ENCODE data around the gene OR10H3. TPM values are rescaled to one million over a fixed set of nuclear protein-coding genes. Genes with fewer than 3 reads are reported as not detected.
"Not testable (repeated sequence)": the region's sequence is repeated elsewhere in the genome, so short reads cannot be mapped to it uniquely, and the experiment has no call there.

Gene OR10H3
- total and polyA plus RNA-seq, 2 of the 8 experiments (the other 6 are each of a cell fraction or from before 2014, with no cell fraction given), result not detected

DNA sequence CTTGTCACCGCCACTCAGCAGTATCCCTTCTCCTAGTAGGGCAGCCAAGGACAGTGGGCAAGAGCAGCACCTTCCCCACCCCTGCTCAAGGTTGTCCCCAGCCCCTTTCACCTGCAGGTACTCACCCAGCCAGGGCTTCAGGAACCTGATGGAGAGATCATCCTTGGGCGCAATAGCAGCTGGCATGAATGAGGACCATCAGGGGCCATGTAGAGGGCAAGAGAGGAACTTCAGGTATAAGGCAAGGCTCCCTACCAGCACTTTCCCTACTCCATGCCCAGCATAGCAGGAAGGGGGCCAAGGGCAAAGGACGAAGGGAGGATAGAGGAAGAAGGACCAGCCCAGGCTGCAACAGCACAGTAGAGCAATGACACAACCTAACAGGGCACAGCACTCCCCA lies 36.4 kb downstream of the OR10H3 start:
- CTCF ChIA-PET (ENCODE audit: partially characterized antibody); H4K5ac ChIP-seq (ENCODE audit: insufficient read length, low read depth, low read length): not testable (repeated sequence)
- 68% methylated on average over 2 of the region's 3 CpGs; no CpG with 5 or more reads in 1 of the 2 experiments for WGBS, 2 experiments (ENCODE audit: extremely low coverage in 1 of 2, insufficient coverage in 1 of 2, insufficient read length in 1 of 2, insufficient replicate concordance in 2 of 2, low coverage in 1 of 2, low lambda C conversion rate in 2 of 2, missing lambda C conversion rate in 1 of 2)

More for the DNA sequence above, 36.4 kb downstream of the OR10H3 start:
- H3K4me1 ChIP-seq (replicated peaks in 1 of 4; ENCODE audit: control insufficient read depth in 3 of 4, insufficient read depth in 4 of 4, low read length in 3 of 4); H3K14ac ChIP-seq (ENCODE audit: insufficient read length); H2BK120ac ChIP-seq (replicated peaks; ENCODE audit: low read depth, low read length); H3K4me3 ChIP-seq (ENCODE audit: extremely low read depth in 1 of 4, insufficient read depth in 2 of 4, low read depth in 3 of 4, low read length in 4 of 4); H3K23me2 ChIP-seq (ENCODE audit: low read depth, low read length); FAIRE-seq; H3K36me3 ChIP-seq (ENCODE audit: control insufficient read depth in 2 of 4, insufficient read depth in 4 of 4, low read length in 3 of 4); H3K27me3 ChIP-seq (replicated peaks in 1 of 4; ENCODE audit: control insufficient read depth in 3 of 4, extremely low read depth in 1 of 4, insufficient read depth in 3 of 4, low read length in 3 of 4); H3K23ac ChIP-seq (ENCODE audit: insufficient read length); H3K9ac ChIP-seq (replicated peaks in 1 of 4; ENCODE audit: extremely low read depth in 1 of 4, low read depth in 3 of 4, low read length in 3 of 4); DNase-seq (ENCODE audit: low read depth in 1 of 2, low spot score in 2 of 2); H3K27ac ChIP-seq (ENCODE audit: low read depth, low read length); H2BK20ac ChIP-seq (ENCODE audit: low read length); H3K18ac ChIP-seq (ENCODE audit: extremely low read depth, low read length); H3K56ac ChIP-seq (replicated peaks; ENCODE audit: insufficient read length, low read depth, low read length); H3K79me1 ChIP-seq (ENCODE audit: low read depth, low read length); POLR2A ChIA-PET (ENCODE audit: partially characterized antibody); H2AK5ac ChIP-seq (ENCODE audit: low read depth, low read length); H2BK12ac ChIP-seq (ENCODE audit: low read depth, low read length); H4K91ac ChIP-seq (replicated peaks; ENCODE audit: insufficient read length, low read length); H4K8ac ChIP-seq (ENCODE audit: extremely low read depth, insufficient read depth, low read length); H2AFZ ChIP-seq (ENCODE audit: low read length); H3K79me2 ChIP-seq (ENCODE audit: control insufficient read depth in 1 of 2, insufficient read depth in 2 of 2, low read length in 2 of 2); H4K20me1 ChIP-seq (replicated peaks in 1 of 2; ENCODE audit: control insufficient read depth in 1 of 2, insufficient read depth in 2 of 2, low read length in 2 of 2); H3K4me2 ChIP-seq (ENCODE audit: insufficient read depth in 1 of 2, low read depth in 2 of 2, low read length in 2 of 2); H3K4ac ChIP-seq (replicated peaks; ENCODE audit: insufficient read length, low read depth, low read length); H2BK5ac ChIP-seq (ENCODE audit: low read depth, low read length); H2BK15ac ChIP-seq (ENCODE audit: low read length): not testable (repeated sequence)
- peaks cover 69 to 89% of the 10 kb centered on the region in 2 experiments for H3K9me3 ChIP-seq (ENCODE audit: insufficient read depth in 2 of 2, low read depth in 1 of 2, low read length in 1 of 2)
